Measurements from ENCODE around the gene FBXL3.
A peak's percentile ranks its signal among the peaks of the same experiment; 100 is the strongest.

Gene FBXL3, protein sequence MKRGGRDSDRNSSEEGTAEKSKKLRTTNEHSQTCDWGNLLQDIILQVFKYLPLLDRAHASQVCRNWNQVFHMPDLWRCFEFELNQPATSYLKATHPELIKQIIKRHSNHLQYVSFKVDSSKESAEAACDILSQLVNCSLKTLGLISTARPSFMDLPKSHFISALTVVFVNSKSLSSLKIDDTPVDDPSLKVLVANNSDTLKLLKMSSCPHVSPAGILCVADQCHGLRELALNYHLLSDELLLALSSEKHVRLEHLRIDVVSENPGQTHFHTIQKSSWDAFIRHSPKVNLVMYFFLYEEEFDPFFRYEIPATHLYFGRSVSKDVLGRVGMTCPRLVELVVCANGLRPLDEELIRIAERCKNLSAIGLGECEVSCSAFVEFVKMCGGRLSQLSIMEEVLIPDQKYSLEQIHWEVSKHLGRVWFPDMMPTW

DNA sequence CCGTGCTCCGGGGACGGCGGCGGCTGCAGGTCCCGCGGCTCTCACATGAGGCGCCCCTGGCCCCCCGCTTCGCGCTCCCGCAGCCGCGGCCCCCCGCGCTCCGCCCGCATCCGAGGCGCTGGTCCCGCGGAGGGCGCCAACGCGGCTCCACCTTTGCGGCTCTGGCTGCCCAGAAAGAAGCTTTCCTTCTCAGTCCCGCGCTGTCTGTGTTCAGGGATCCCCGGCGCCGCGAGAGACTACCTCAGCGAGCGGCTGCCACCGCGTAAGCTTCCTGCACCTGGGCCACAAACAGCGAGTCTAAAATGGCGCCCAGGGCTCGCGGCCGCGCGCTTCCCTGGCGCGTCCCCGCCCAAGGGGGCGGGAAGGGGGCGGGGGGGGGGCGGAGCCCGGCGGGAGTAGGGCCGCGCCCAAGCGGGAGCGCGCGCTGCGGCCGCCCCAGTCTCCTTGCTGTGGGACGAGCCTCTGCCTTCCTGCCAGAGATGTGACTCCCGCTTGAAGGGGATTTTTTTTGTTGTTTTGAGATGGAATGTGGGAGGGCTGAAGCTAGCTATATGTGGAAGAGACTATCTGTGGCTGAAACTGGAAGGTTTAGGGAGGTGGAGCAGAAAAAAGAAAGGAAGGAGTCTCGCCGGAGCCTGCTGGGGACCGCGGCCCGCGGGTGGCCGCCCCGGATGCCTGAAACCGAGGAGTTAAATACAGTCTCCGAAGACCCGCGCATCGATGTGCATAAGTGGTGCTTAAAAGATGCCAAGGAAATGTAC lies at the start of gene FBXL3:
Gene FBXL3 (minus strand): TSS at position 299 of the 761 bp plus-strand sequence. CDS start 5,299 bp downstream, outside the sequence.
- DNase-seq (ENCODE audit: low spot score), result peak; percentile 74

GRCh38 chr13:77067519-77067918 lies 40.6 kb upstream of the FBXL3 start:
- DNase-seq (ENCODE audit: low spot score), result no peak

DNA sequence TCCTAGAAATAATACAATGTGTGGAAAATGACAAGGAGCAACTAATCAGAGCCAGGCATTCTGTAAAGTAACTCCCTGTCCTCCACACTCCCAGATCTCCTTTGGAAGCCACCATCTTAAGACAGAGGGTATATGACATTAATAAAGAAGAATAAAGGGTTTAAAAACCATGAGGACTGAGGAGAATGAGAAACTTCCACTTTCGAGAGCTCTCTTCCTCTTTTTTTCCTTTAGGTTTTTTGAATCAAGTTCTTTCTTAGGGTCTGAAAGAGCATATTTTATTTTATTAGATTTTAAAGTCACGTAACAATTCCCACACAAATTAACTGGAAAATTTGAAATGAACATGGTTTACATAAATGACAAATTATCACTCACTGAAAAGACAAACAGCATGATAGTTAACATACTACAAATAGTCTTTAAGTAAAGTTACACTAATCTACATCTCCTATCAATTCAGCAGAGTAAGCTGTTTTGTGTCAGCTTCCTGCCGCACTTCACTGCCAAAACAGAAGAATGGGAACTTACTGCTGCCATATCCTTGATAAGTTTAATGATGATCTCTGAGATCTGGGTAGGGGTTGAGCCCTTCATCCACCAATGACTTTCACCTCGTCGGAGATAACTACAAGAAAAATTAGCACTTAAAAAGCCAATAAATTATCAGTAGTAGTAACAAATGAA lies 38.6 kb upstream of the FBXL3 start:
- no peak for DNase-seq (ENCODE audit: low spot score)

DNA sequence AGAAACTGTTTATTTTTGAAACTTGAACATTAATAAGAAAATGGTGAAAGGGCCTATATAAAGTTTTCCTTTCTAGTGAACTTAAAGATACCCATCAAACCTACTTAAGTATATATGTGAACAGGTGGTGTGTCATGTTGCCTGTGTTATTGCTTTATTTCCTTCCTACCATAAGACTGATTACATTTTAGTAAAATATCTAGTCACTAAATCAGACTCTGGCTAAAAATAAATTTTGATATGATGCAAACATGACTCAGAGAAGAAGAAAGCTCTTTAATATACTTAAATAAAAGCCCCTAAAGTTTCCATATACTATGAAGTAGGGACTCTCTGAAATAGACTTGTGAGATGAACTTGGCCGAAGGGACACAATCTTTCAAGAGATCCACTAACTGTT lies 35.1 kb upstream of the FBXL3 start:
- DNase-seq (ENCODE audit: low spot score), result no peak

- DNase-seq (ENCODE audit: low spot score), result no peak
These were observed 34.4 kb upstream of the FBXL3 start for GRCh38 chr13:77061362-77061761.

DNA sequence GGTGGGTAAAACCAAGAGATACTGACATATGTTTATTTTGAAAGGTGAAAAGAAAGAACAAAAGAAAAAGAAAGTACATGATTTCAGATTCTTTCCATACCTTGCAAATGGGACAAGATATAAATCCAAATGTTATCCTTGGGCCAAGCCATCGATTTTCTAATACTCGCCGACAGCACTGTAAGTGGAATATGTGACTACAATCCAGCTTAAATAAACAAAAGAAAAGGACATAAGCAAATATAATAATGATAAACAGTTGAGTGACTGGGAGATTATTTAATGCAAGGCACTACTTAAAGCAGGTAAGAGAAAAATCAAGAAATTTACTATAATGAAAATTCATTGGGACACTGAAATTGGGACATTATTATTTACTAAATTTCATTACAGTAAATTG lies 29.9 kb upstream of the FBXL3 start:
- DNase-seq (ENCODE audit: low spot score), result no peak

GRCh38 chr13:77056382-77056781 lies 29.4 kb upstream of the FBXL3 start:
- DNase-seq (ENCODE audit: low spot score), result no peak

GRCh38 chr13:77055158-77055557 lies 28.2 kb upstream of the FBXL3 start:
- DNase-seq (ENCODE audit: low spot score), result no peak

GRCh38 chr13:77053192-77053591 lies 26.2 kb upstream of the FBXL3 start:
- no peak for DNase-seq (ENCODE audit: low spot score)

DNA sequence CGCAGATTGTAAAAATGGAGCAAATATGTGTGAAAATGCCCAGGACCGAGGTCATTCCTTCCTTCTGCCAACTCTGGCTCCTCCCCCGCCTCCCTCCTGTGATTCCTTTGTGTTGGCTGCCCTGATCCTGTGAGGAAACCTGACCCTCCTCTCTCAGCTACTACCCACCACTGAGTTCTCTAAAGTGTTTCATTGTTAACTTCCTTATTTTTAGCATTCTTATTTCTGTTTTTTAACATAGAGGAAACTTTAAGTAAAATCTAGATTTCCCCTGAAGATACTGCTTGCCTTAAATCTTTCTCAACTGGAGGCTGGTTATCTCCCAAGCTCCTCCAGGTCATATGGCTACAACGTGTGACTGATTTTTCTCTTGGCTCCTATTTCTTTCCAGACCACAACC lies 21.7 kb upstream of the FBXL3 start:
- DNase-seq (ENCODE audit: low spot score), result no peak

DNA sequence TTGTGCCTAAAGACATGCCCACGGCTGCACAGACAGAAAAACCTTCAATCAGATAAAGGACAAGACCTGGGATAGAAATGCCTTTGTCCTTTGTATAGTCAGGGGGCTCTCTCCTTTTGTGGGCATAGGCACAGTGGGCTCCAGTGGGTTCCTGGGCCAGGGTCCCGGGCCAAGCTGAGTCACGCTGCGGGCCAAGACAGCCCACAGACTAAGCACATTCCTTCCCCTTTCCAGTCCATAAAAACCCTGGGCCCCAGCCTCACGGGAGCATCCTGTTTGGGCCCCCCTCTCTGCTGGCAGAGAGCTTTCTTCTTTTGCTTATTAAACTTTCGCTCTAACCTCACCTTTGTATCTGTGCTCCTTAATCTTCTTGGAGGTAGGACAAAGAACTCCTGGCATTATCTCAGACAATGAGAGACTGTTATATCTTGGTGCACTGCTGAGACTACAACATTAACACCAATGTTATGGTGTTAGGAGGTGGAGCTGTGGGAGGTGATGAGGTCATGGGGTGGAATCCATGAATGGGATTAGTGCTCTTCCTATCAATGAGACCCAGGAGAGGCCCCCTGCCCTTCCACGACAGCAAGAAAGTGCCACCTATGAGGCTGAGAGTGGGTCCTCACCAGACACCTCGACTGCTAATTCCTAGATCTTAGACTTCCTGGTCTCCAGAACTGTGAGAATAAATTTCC lies 20.8 kb upstream of the FBXL3 start:
- DNase-seq (ENCODE audit: low spot score), result no peak

DNA sequence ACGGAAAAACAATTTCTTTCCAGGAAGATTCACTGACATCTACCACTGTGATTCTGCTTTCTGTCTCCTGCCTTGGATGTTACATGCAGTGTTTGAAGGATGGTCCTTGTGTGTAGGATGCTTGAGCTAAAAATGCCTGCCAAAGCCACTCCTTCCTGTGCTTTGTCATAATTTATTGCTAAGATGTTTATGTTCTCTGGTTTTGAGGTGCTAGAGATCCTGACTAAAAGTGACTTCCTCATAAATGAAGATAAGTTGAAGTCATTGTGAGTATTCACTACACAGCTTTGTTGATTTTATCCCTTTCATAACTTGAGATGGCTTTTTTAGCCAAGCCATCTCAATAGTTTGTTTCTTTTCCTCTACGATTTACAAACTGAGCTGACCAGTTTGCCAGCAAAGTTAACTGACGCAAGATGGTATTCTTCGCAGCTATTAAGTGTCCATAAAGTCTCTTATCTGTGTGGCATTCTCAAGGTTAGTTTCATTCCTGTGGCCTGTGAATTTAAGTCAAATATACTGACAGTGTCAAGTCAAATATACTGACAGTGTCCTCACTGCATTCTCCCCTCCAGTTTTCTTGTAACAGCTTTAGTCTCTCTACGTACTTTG lies 15.7 kb upstream of the FBXL3 start:
- DNase-seq (ENCODE audit: low spot score), result no peak

DNA sequence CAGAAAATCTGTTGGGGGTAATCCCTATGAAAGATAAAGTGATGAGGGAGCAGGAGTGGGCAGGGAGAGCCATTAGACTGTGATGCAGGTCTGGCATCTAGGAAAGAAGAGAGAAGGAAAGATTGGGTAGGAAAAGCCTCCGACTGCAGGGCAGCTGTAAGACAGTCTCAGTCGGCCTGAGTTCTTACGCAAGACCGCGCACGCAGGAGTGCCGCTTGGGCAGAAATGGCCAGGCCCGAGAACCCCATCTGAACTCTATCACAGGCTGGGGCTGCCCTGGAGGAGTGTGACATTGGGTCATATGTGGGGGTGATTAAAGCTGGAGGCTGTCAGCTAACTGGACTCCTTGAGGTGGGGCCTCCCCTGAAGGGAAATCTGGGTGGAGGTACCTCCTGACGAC lies 13.9 kb upstream of the FBXL3 start:
- no peak for DNase-seq (ENCODE audit: low spot score)

DNA sequence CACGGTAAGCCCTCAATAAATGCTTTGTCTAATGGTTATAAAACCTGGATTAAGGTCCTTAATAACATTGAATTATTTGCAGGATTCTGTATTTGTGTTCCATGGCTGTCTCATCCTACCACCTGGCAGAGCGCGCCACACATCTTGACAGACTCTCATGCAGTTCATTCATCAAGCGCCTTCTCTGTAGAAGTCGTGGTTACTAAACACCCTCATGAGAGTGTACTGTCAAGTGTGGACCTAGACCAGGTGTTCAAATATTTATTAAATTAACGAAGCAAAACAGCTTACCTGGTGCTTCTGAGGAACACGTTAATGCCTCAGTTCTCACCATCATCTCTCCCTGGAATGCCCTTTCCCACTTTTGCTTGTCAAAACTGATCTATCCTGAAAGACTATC lies 13.1 kb upstream of the FBXL3 start:
- no peak for DNase-seq (ENCODE audit: low spot score)

DNA sequence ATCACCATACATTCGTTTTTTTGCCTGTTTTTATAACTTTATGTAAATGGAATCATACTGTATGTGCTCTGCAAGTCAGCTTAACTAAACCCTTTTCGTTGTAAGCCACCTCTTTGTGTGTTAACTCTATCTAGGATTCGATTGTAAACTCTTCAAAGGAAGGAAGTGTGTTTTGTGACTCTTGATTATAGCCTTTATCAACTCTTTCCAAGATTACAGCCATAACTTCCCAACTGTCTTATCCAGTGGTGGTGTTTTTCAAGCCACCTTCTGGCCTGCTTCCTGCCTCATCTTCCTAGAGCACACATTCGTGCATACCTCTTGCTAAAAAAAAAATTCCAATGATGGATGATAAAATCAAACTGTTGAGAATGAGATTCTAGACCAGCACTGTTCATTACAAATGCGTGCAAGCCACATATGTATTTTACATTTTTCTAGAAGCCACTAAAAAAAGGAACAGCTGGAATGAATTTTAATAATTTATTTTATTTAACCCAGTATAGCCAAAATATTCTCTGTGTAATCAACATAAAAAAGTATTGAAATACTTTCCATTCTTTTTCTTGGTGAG lies 12.0 kb upstream of the FBXL3 start:
- no peak for DNase-seq (ENCODE audit: low spot score)

- DNase-seq (ENCODE audit: low spot score), result no peak
These were observed 9.3 kb upstream of the FBXL3 start for GRCh38 chr13:77036279-77036678.

GRCh38 chr13:77034881-77035280 lies 7.9 kb upstream of the FBXL3 start:
- DNase-seq (ENCODE audit: low spot score), result no peak

- DNase-seq (ENCODE audit: low spot score), result no peak
These were observed 6.9 kb upstream of the FBXL3 start for GRCh38 chr13:77033717-77034302.

DNA sequence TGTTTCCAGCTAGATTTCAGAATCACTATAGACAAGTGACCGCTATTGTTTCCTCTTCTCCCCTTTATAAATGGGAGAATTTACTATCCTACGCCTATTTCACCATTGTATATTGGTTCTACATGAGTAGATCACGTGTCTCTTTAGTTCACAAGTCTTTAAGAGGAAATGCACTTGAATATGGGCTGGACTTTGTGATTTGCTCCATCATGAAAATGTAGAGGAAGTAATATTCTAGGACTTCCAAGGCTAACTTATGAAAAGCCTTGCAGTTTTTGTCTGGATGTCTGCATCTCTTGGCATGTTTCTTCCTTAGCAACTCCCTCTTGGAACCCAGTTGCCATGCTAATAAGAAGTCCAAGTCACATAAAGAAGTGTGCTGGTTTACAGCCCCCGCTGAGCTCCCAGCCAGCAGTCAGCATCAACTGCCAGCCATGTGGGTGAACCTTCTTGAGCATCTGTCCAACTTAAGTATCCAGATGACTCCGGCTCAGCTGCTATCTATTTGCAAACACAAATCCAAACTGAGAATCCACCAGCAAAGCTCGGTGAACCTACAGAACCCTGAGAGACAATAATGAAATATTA lies 4.8 kb upstream of the FBXL3 start:
- no peak for DNase-seq (ENCODE audit: low spot score)

DNA sequence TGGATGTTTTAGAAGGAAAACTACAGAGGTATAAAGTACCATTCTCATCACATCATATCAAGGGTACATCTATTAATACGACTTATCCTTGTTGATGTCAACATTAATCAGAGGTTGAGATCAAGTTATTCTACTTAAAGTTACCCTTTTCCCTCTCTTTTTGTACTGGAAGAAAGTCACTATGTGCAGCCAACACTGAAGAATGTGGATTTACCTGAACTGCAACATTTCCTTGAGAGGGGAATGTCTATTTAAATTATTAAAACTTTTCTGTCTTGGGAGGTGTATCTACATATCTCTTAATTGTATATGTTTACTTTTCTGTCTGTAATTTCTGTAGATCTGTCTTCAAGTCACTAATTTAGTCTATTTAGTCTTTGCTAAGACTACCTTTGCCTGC lies 2.5 kb upstream of the FBXL3 start:
- DNase-seq (ENCODE audit: low spot score), result no peak

GRCh38 chr13:77028202-77028601 lies 1.2 kb upstream of the FBXL3 start:
- no peak for DNase-seq (ENCODE audit: low spot score)

Data from HuH-7 (cell line).